Spleen (tissue), 7 donors: ENCODE results near the gene PSMB8.

Experiments
- POLR2A ChIP-seq, 3 donors: fragments of 450-650 bp; IDR thresholded peaks; one replicate each; pipeline ENCODE4 v1.5.1; 2017; ENCODE audit warnings: antibody characterized with exemption in 3 of 3, mild to moderate bottlenecking in 1 of 3
- POLR2AphosphoS5 ChIP-seq, 3 donors: sonication (generic); formaldehyde crosslinking; IDR thresholded peaks; one replicate each; pipeline ENCODE4 v1.5.1; 2017; ENCODE audit warnings: antibody characterized with exemption in 3 of 3
- TF ChIP-seq, protein P1 (sequence below), 11 experiments: fragments of 200-600 bp in 7 of 11; fragments of 450-650 bp in 4 of 11; sonication (generic) in 4 of 11; IDR thresholded peaks in 8 of 11; conservative IDR thresholded peaks in 3 of 11; 1 replicate in 7 of 11; 2 replicates in 4 of 11; pipeline versions ENCODE4 v1.4.0 to v1.8.0; 2016 to 2021; ENCODE audit warnings: antibody characterized with exemption in 11 of 11, inconsistent platforms in 4 of 11, mild to moderate bottlenecking in 1 of 11
- donor health status: DM: no; HTN: no; CAD: no; lungs with moderate emphysema.
- donor health status: DM: no; HTN: no; CAD: no.
- donor health status: DM: no; HTN: no; CAD: no.

DNA sequence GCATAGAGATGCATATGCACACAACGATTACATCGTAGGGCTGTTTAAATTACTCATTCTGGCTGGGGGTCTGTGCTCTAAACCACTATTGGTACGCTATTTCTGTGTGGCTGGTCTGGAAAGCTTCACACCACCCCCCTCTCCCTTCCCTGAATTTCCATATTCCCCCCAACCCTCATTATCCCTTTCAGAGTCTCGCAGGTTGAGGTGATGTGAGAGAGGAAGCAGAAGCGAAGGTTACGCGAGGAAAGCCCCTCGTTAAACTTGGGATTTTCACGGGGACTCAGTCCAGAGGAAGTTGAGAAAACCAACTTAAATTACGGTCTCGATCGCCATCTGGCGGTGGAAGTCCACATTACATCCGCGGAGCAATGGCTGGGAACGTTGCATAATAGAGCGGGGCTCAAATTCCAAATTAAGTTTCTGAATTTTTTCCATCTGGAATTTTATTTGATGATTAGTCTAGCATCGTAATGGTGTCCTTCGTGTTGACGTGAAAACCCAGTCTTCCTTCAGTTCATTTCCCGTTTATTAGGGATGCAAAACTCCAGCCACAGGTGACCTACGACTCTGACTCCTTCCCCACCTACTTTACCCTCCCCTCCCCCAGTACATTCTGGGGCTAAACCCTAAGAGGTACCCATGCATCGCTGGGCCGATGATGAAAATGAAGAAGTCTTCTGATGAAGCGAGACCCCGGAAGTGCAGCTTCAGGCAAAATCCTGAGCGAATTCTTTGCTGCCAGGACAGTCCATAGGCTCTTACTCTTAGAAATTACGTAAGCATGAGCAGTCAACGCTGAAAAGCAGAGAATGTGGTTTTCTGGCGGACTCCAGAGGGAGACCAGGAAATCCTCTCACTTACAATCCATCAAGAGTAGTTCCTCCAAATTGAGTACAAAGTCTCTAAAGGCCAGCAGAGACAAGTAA is 46.7 kb downstream of the PSMB8 start:
- TF ChIP-seq, protein P1, sequence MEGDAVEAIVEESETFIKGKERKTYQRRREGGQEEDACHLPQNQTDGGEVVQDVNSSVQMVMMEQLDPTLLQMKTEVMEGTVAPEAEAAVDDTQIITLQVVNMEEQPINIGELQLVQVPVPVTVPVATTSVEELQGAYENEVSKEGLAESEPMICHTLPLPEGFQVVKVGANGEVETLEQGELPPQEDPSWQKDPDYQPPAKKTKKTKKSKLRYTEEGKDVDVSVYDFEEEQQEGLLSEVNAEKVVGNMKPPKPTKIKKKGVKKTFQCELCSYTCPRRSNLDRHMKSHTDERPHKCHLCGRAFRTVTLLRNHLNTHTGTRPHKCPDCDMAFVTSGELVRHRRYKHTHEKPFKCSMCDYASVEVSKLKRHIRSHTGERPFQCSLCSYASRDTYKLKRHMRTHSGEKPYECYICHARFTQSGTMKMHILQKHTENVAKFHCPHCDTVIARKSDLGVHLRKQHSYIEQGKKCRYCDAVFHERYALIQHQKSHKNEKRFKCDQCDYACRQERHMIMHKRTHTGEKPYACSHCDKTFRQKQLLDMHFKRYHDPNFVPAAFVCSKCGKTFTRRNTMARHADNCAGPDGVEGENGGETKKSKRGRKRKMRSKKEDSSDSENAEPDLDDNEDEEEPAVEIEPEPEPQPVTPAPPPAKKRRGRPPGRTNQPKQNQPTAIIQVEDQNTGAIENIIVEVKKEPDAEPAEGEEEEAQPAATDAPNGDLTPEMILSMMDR (IDR thresholded peaks at IDR 0.05 in 8 of 11, conservative IDR thresholded peaks at IDR 0.05 in 3 of 11), result peak; percentile 83 to 99 (median 96)
- TF ChIP-seq POLR2AphosphoS5 (IDR thresholded peaks at IDR 0.05), result peak in 1 of 3 donors; percentile 16
- no peak for TF ChIP-seq POLR2A (IDR thresholded peaks at IDR 0.05)
